GM12892 (cell line): ENCODE data around the gene NHLRC1.

Source experiments
- POLR2A ChIP-seq: IDR thresholded peaks from 2 replicates; pipeline ENCODE4 v1.6.1; 2011; ENCODE audit warnings: low read depth, low read length, control low read depth
- POLR2AphosphoS5 ChIP-seq: IDR thresholded peaks from 2 replicates; pipeline ENCODE4 v1.6.1; 2011; ENCODE audit warnings: low read depth, low read length, control low read depth

- TF ChIP-seq POLR2A (no peak), POLR2AphosphoS5 (no peak)
Observed at GRCh38 chr6:18088419-18089296, 33.8 kb downstream of the NHLRC1 start.
